CD4-positive, alpha-beta T cell (primary cell): ENCODE results near the gene PCED1A. TPM values are rescaled to one million over a fixed set of nuclear protein-coding genes. Genes with fewer than 3 reads are reported as not detected.
A peak's percentile ranks its signal among the peaks of the same experiment; 100 is the strongest.

Source experiments
- ATAC-seq: fragments of 200-7000 bp; cut with Tn5 transposase; one replicate; pipeline ENCODE4 v1.10.0; 2022; ENCODE audit warnings: mild to moderate bottlenecking; ENCODE audit not compliant: poor library complexity
- CTCF ChIA-PET: fragments of 350-600 bp; sonication (Branson Sonifier 250); formaldehyde crosslinking; loops from one replicate; lab custom pipeline; 2021; ENCODE audit warnings: antibody characterized with exemption, inconsistent platforms; lab: Charles Lee
- POLR2A ChIA-PET: fragments of 350-600 bp; sonication (Branson Sonifier 250); formaldehyde crosslinking; loops from one replicate; lab custom pipeline; 2021; ENCODE audit warnings: antibody characterized with exemption, inconsistent platforms; lab: Charles Lee
- DNase-seq, 14 experiments: peaks; one replicate each; pipeline ENCODE4 v3.0.0-alpha.2; 2013 to 2020; ENCODE audit warnings: mixed read lengths in 2 of 14
- H3K27ac ChIP-seq, 2 donors: one replicate each; pipeline versions ENCODE4 v1.5.1 to v1.7.0; 2013; ENCODE audit warnings: low read length in 2 of 2, low read depth in 1 of 2, mild to moderate bottlenecking in 1 of 2
- H3K27me3 ChIP-seq, 2 experiments: 1 replicate in 1 of 2; 2 replicates in 1 of 2; pipeline versions ENCODE4 v1.6.1 to v1.7.0; 2013; ENCODE audit warnings: low read length in 2 of 2, control low read depth in 1 of 2, mild to moderate bottlenecking in 1 of 2, moderate library complexity in 1 of 2; ENCODE audit not compliant: insufficient read depth in 2 of 2, control insufficient read depth in 1 of 2
- H3K36me3 ChIP-seq: one replicate; pipeline ENCODE4 v1.6.1; 2013; ENCODE audit warnings: low read length, control low read depth; ENCODE audit not compliant: insufficient read depth
- H3K4me1 ChIP-seq: one replicate; pipeline ENCODE4 v1.6.1; 2013; ENCODE audit warnings: low read length, control low read depth; ENCODE audit not compliant: insufficient read depth
- H3K4me3 ChIP-seq: one replicate; pipeline ENCODE4 v1.5.1; 2013; ENCODE audit warnings: mild to moderate bottlenecking, low read length, moderate library complexity
- H3K9me3 ChIP-seq, 2 experiments: 1 replicate in 1 of 2; 2 replicates in 1 of 2; pipeline versions ENCODE4 v1.6.1 to v1.7.0; 2013; ENCODE audit warnings: low read length in 2 of 2, mild to moderate bottlenecking in 2 of 2, control low read depth in 1 of 2, moderate library complexity in 1 of 2; ENCODE audit not compliant: control insufficient read depth in 1 of 2, insufficient read depth in 1 of 2
- H3K27ac Mint-ChIP-seq: one replicate; pipeline ENCODE4 v1.8.0; 2020; ENCODE audit warnings: mixed read lengths
- H3K27me3 Mint-ChIP-seq: one replicate; pipeline ENCODE4 v1.8.0; 2021; ENCODE audit warnings: mixed read lengths
- H3K36me3 Mint-ChIP-seq: one replicate; pipeline ENCODE4 v1.8.0; 2021; ENCODE audit warnings: low read depth, mixed read lengths
- H3K4me1 Mint-ChIP-seq: one replicate; pipeline ENCODE4 v1.8.0; 2021; ENCODE audit warnings: low read depth, mixed read lengths
- H3K4me3 Mint-ChIP-seq: one replicate; pipeline ENCODE4 v1.8.0; 2020; ENCODE audit warnings: mild to moderate bottlenecking, mixed read lengths
- H3K9me3 Mint-ChIP-seq: one replicate; pipeline ENCODE4 v1.8.0; 2020; ENCODE audit warnings: mixed read lengths
- CTCF ChIP-seq: fragments of 200-600 bp; IDR thresholded peaks from one replicate; pipeline ENCODE4 v1.8.0; 2022; ENCODE audit warnings: antibody characterized with exemption, mild to moderate bottlenecking
- intact Hi-C, 2 experiments: fragments of 100-400 bp; cut with DNase I in 1 of 2; cut with micrococcal nuclease in 1 of 2; formaldehyde crosslinking; loops; one replicate each; pipeline versions ENCODE4 v1.15.1 to v1.9.0; 2023 to 2025; cut with DNase I, micrococcal nuclease
- total RNA-seq, 174 experiments: library from RNA in 2 of 174; stranded (reverse) in 2 of 174; gene quantifications; one replicate each; pipeline ENCODE4 v1.2.3 and lab custom pipeline; 2021 to 2026

The PCED1A gene
- total RNA-seq, 2 experiments from 2014 or later = 69.2 to 69.7 TPM

GRCh38 chr20:2845607-2846006, 5.2 kb upstream of the PCED1A start:
- ChIA-PET POLR2A (no interaction called here), CTCF (no interaction called here)
- H3K9me3 Mint-ChIP-seq = no peaks in the 10 kb centered on the region
- H3K9me3 ChIP-seq = no peaks in the 10 kb centered on the region
- no peak for TF ChIP-seq CTCF
- peaks cover 41% of the 10 kb centered on the region for H3K4me1 Mint-ChIP-seq
- H3K36me3 Mint-ChIP-seq = peaks cover 3% of the 10 kb centered on the region
- no peak overlapping the region for H3K27ac Mint-ChIP-seq
- H3K4me1 ChIP-seq = peaks cover 13% of the 10 kb centered on the region
- H3K4me3 Mint-ChIP-seq = no peak overlapping the region
- H3K36me3 ChIP-seq = peaks cover 3% of the 10 kb centered on the region
- H3K27me3 ChIP-seq = no peaks in the 10 kb centered on the region
- ATAC-seq = no peak
- H3K27ac ChIP-seq = no peak overlapping the region
- no peaks in the 10 kb centered on the region for H3K27me3 Mint-ChIP-seq
- no peak overlapping the region for H3K4me3 ChIP-seq
- intact Hi-C loops = no loop called here
- DNase-seq = no peak

GRCh38 chr20:2840967-2841531, 594 bp upstream of the PCED1A start:
- H3K9me3 ChIP-seq = no peaks in the 10 kb centered on the region
- ChIA-PET POLR2A (interaction anchor here (0.6 to 2.3 kb wide), 17 partner anchors 11 to 385 kb away, joined by 3 to 19 read pairs (median 5); partner anchors contain the start of genes NOP56 and PTPRA), CTCF (interaction anchor here (1.0 to 2.5 kb wide), 3 partner anchors 11 to 88 kb away, joined by 4 to 7 read pairs (median 6); partner anchors contain the start of gene PTPRA)
- H3K36me3 ChIP-seq = peaks cover 6% of the 10 kb centered on the region
- H3K27me3 ChIP-seq = no peaks in the 10 kb centered on the region
- Mint-ChIP-seq H3K36me3 (peaks cover 15% of the 10 kb centered on the region), H3K27me3 (no peaks in the 10 kb centered on the region), H3K27ac (peak overlapping the region; percentile 75), H3K4me3 (peak overlapping the region; percentile 93), H3K9me3 (no peaks in the 10 kb centered on the region), H3K4me1 (peaks cover 58% of the 10 kb centered on the region)
- peak overlapping the region in 1 of 2 donors; percentile 51 for H3K27ac ChIP-seq
- intact Hi-C loops = loop anchor here in 1 of 2 experiments (1.0 to 5.0 kb wide), 2 partner anchors 32 to 201 kb away; partner anchors contain the start of genes GNRH2 and PTPRA
- peak; percentile 16 for ATAC-seq
- peak in 3 of 14 experiments; percentile 13 to 38 (median 27) for DNase-seq
- H3K4me1 ChIP-seq = peaks cover 31% of the 10 kb centered on the region
- TF ChIP-seq CTCF = no peak
- peak overlapping the region; percentile 93 for H3K4me3 ChIP-seq

GRCh38 chr20:2839732-2840137, 720 bp downstream of the PCED1A start:
- POLR2A ChIA-PET = interaction anchor here (0.8 to 2.3 kb wide), 14 partner anchors 9 to 187 kb away, joined by 3 to 19 read pairs (median 6); partner anchors contain the start of genes CPXM1, NOP56 and PTPRA
- H3K9me3 ChIP-seq = no peaks in the 10 kb centered on the region
- no peaks in the 10 kb centered on the region for H3K27me3 ChIP-seq
- intact Hi-C loops = loop anchor here in 1 of 2 experiments (1.0 to 5.0 kb wide), 4 partner anchors 34 to 203 kb away; partner anchors contain the start of genes GNRH2 and PTPRA
- no peaks in the 10 kb centered on the region for H3K27me3 Mint-ChIP-seq
- H3K4me3 Mint-ChIP-seq = peak overlapping the region; percentile 80
- no peaks in the 10 kb centered on the region for H3K9me3 Mint-ChIP-seq
- H3K27ac ChIP-seq = peak overlapping the region in 1 of 2 donors; percentile 81
- CTCF ChIA-PET = interaction anchor here (2.5 kb wide), 1 partner anchor 33 kb away, joined by 7 read pairs; the partner anchor contains the start of gene PTPRA
- TF ChIP-seq CTCF = no peak
- H3K36me3 ChIP-seq = peaks cover 6% of the 10 kb centered on the region
- DNase-seq = no peak
- H3K4me1 ChIP-seq = peaks cover 31% of the 10 kb centered on the region
- peak overlapping the region; percentile 75 for H3K27ac Mint-ChIP-seq
- H3K4me1 Mint-ChIP-seq = peaks cover 47% of the 10 kb centered on the region
- ATAC-seq = no peak
- peaks cover 28% of the 10 kb centered on the region for H3K36me3 Mint-ChIP-seq
- H3K4me3 ChIP-seq = peak overlapping the region; percentile 93
